ENCODE results near the gene PAX3. TPM values are rescaled to one million over a fixed set of nuclear protein-coding genes. Genes with fewer than 3 reads are reported as not detected.

The PAX3 gene
- total RNA-seq, 1 experiment from 2014 or later: not detected

DNA sequence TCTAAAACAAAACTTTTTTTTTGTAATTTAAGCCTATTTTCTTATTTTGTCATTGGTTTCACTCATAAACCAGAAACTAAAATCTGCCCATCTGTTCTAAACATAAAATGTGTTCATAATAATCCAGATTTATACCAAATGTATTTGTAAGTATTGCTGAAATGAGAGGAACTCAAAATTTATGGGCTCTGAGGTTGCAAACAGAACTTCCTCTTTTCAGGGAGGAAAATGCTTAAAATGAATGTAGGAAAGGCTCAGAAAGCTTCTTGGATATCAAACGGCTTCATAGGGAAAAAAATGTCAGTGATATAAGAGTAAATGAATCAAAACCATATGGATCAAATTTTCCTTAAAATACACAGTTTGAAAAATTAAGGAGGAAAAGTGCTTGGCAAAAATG, 83.9 kb downstream of the PAX3 start:
- no peaks in the 10 kb centered on the region for H3K9me3 ChIP-seq (ENCODE audit: low read length)
- H4K20me1 ChIP-seq (ENCODE audit: low read length): no peaks in the 10 kb centered on the region
- H3K9me2 ChIP-seq (replicated peaks; ENCODE audit: low read length): no peaks in the 10 kb centered on the region
- H3K4me2 ChIP-seq (ENCODE audit: low read length): no peak overlapping the region
- ChIA-PET CTCF (no interaction called here), POLR2A (ENCODE audit: unreplicated experiment) (no interaction called here)
- no peaks in the 10 kb centered on the region for H3K36me3 ChIP-seq (ENCODE audit: low read depth, low read length)
- no peaks in the 10 kb centered on the region for H3F3A ChIP-seq (ENCODE audit: low read length, unreplicated experiment)
- H2AFZ ChIP-seq (ENCODE audit: low read length): no peak overlapping the region
- no peaks in the 10 kb centered on the region for H3K4me1 ChIP-seq (ENCODE audit: insufficient read depth, low read length)
- H3K27ac ChIP-seq (ENCODE audit: low read length): no peak overlapping the region
- ATAC-seq (no peak), DNase-seq (no peak)
- no TSS peak for BruUV-seq (replicated peaks)
- H3K79me2 ChIP-seq (ENCODE audit: low read length): no peaks in the 10 kb centered on the region
- H3K4me3 ChIP-seq (ENCODE audit: low read length): no peak overlapping the region
- H3K27me3 ChIP-seq (ENCODE audit: low read length): peaks cover 99% of the 10 kb centered on the region
- no peak overlapping the region for H3K9ac ChIP-seq (ENCODE audit: low read length)
- intact Hi-C loops (cut with micrococcal nuclease): no loop called here
- no peak for TF ChIP-seq EZH2 (IDR thresholded peaks at IDR 0.05; ENCODE audit: low read length, unreplicated experiment)
- no peak for TF ChIP-seq EZH2phosphoT487 (IDR thresholded peaks at IDR 0.05; ENCODE audit: borderline replicate concordance, low read length)
- TF ChIP-seq, protein P1, sequence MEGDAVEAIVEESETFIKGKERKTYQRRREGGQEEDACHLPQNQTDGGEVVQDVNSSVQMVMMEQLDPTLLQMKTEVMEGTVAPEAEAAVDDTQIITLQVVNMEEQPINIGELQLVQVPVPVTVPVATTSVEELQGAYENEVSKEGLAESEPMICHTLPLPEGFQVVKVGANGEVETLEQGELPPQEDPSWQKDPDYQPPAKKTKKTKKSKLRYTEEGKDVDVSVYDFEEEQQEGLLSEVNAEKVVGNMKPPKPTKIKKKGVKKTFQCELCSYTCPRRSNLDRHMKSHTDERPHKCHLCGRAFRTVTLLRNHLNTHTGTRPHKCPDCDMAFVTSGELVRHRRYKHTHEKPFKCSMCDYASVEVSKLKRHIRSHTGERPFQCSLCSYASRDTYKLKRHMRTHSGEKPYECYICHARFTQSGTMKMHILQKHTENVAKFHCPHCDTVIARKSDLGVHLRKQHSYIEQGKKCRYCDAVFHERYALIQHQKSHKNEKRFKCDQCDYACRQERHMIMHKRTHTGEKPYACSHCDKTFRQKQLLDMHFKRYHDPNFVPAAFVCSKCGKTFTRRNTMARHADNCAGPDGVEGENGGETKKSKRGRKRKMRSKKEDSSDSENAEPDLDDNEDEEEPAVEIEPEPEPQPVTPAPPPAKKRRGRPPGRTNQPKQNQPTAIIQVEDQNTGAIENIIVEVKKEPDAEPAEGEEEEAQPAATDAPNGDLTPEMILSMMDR (conservative IDR thresholded peaks at IDR 0.05; ENCODE audit: low read depth, low read length): no peak

DNA sequence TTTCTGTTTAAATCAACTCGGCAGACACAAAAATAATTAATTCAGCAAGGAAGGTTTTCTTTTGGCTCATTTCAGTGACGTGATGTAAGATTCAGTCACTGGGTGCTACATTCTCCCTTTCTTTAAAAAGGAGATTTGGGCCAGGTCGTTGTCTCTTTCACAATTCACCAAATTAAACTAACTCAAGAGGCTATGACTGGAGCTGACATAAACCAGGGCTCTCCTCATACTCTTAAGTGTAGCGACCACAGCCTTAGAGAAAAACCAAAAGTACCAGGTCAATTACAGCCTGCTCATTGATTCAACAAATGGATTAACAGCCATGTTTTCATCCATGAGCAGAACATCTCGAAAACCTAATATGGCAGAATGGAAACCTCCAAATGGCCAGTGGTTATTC, 85.7 kb downstream of the PAX3 start:
- H3K36me3 ChIP-seq (ENCODE audit: low read depth, low read length): no peaks in the 10 kb centered on the region
- no peak for TF ChIP-seq EZH2 (IDR thresholded peaks at IDR 0.05; ENCODE audit: low read length, unreplicated experiment)
- no peaks in the 10 kb centered on the region for H3K9me2 ChIP-seq (replicated peaks; ENCODE audit: low read length)
- ATAC-seq (no peak), DNase-seq (no peak)
- peaks cover 97% of the 10 kb centered on the region for H3K27me3 ChIP-seq (ENCODE audit: low read length)
- H3K9me3 ChIP-seq (ENCODE audit: low read length): no peaks in the 10 kb centered on the region
- BruUV-seq (replicated peaks): no TSS peak
- H3K4me3 ChIP-seq (ENCODE audit: low read length): no peak overlapping the region
- POLR2A ChIA-PET (ENCODE audit: unreplicated experiment): no interaction called here
- no peak overlapping the region for H2AFZ ChIP-seq (ENCODE audit: low read length)
- H4K20me1 ChIP-seq (ENCODE audit: low read length): no peaks in the 10 kb centered on the region
- intact Hi-C loops (cut with micrococcal nuclease): no loop called here
- no peak overlapping the region for H3K4me2 ChIP-seq (ENCODE audit: low read length)
- CTCF ChIA-PET: no interaction called here
- H3K79me2 ChIP-seq (ENCODE audit: low read length): no peaks in the 10 kb centered on the region
- no peaks in the 10 kb centered on the region for H3F3A ChIP-seq (ENCODE audit: low read length, unreplicated experiment)
- no peak overlapping the region for H3K27ac ChIP-seq (ENCODE audit: low read length)
- no peak overlapping the region for H3K9ac ChIP-seq (ENCODE audit: low read length)
- H3K4me1 ChIP-seq (ENCODE audit: insufficient read depth, low read length): no peaks in the 10 kb centered on the region

DNA sequence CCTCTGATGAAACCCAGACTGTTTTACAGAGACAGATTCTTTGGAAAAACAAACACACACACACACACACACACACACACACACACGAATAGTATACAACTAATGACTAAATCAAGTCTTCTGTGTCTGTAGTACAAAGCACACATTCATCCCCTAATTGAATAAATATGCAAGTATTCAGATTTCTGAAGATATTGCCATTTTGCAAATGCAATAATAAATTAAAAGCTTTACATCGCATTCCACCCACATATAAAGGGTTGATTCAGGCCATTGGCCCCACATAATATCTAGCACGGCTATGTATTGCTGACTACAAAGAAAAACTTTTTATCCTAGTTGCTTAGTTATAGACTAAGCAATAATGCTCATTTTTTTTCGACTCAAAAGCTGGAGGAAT, 86.2 kb downstream of the PAX3 start:
- Histone ChIP-seq H3K79me2 (ENCODE audit: low read length) (no peaks in the 10 kb centered on the region), H3K9ac (ENCODE audit: low read length) (no peak overlapping the region), H2AFZ (ENCODE audit: low read length) (no peak overlapping the region), H3K9me3 (ENCODE audit: low read length) (no peaks in the 10 kb centered on the region), H3K36me3 (ENCODE audit: low read depth, low read length) (no peaks in the 10 kb centered on the region), H3K27ac (ENCODE audit: low read length) (no peak overlapping the region), H3K9me2 (replicated peaks; ENCODE audit: low read length) (no peaks in the 10 kb centered on the region), H3K4me3 (ENCODE audit: low read length) (no peak overlapping the region), H3K27me3 (ENCODE audit: low read length) (peaks cover 94% of the 10 kb centered on the region), H4K20me1 (ENCODE audit: low read length) (no peaks in the 10 kb centered on the region), H3K4me1 (ENCODE audit: insufficient read depth, low read length) (no peaks in the 10 kb centered on the region), H3F3A (ENCODE audit: low read length, unreplicated experiment) (no peaks in the 10 kb centered on the region), H3K4me2 (ENCODE audit: low read length) (no peak overlapping the region)
- ChIA-PET CTCF (no interaction called here), POLR2A (ENCODE audit: unreplicated experiment) (no interaction called here)
- TF ChIP-seq, protein P1 (conservative IDR thresholded peaks at IDR 0.05; ENCODE audit: low read depth, low read length): no peak
- no peak for TF ChIP-seq EZH2 (IDR thresholded peaks at IDR 0.05; ENCODE audit: low read length, unreplicated experiment)
- TF ChIP-seq EZH2phosphoT487 (IDR thresholded peaks at IDR 0.05; ENCODE audit: borderline replicate concordance, low read length): no peak
- DNase-seq (no peak), ATAC-seq (no peak)
- BruUV-seq (replicated peaks): no TSS peak
- intact Hi-C loops (cut with micrococcal nuclease): no loop called here
